HuH-7 (cell line): ENCODE data around the gene ACTMAP.
"Not testable (repeated sequence)": the region's sequence is repeated elsewhere in the genome, so short reads cannot be mapped to it uniquely, and the experiment has no call there.

Experiments used
- DNase-seq: peaks from one replicate; pipeline ENCODE4 v3.0.0; 2011; ENCODE audit warnings: low spot score

Gene ACTMAP

DNA sequence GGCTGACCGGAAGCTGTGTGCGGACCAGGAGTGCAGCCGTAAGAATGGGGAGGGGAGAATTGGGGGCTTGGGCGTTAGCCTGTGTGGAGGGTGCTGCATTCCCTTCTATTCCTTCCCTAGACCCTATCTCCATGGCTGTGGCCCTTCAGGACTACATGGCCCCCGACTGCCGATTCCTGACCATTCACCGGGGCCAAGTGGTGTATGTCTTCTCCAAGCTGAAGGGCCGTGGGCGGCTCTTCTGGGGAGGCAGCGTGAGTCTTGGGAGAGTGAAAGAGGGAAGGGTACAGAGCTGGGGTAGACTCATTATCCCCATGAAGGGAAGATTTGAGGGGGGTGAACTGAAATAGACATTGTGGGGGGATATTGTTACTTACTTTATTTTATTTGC lies 25.4 kb upstream of the ACTMAP start:
- no peak for DNase-seq

DNA sequence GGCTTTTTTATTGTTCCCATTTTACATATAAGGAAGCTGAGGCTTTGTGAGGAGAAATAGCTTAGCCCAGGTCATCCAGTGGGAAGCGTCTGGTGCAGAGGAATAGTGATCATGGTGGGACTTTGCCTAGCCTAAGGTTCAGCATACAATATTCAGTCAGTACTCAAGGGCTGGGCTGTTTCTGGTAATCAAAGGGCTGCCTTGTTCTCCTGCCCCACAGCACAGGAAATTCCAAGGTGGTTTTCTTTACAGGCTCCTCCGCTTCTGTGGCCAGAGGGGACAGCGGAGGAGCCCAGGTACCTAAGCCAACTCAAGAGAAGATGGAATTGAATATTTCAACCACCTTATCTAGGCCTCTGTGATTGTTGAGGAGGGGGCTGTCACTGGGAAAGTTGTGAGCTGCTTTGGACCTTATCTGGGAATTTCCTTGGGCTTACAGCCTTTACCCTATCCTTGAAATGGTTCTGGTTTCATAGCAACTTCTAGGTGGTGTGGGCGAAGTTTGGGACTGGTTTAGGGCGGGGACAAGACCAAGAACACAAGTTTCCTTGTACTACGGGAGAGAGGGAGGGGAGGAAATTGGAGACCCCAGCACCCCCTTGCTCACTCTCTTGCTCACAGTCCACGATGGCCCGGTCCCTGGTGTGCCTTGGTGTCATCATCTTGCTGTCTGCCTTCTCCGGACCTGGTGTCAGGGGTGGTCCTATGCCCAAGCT lies 24.8 kb upstream of the ACTMAP start, which contains the start of gene MIA:
Gene MIA, plus strand, starts transcription at position 606 of the 716 bp plus-strand sequence. Its CDS starts 22 bp downstream, at position 628.
- DNase-seq, result no peak

DNA sequence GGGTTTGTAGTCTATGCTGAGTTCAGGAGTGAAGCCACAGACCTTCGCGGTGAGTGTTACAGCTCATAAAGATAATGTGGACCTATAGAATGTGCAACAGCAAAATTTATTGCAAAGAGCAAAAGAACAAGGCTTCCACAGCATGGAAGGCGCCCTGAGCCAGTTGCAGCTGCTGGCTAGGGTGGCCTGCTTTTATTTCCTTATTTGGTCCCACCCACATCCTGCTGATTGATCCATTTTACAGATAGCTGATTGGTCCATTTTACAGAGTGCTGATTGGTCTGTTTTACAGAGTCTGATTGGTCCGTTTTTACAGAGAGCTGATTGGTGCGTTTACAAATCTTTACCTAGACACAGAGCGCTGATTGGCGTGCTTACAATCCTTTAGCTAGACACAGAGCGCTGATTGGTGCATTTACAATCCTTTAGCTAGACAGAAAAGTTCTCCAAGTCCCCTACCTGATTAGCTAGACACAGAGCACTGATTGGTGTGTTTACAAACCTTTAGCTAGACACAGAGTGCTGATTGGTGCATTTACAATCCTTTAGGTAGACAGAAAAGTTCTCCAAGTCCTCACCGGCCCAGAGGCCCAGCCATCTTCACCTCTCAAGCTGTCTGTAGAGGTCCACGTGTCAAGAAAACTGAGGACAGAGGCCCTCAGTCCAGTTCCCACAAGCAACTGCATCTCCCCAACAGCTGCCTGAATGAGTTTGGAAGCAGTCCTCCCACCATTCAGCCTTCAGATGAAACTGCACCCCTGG lies 21.0 kb upstream of the ACTMAP start:
- not testable (repeated sequence) for DNase-seq

DNA sequence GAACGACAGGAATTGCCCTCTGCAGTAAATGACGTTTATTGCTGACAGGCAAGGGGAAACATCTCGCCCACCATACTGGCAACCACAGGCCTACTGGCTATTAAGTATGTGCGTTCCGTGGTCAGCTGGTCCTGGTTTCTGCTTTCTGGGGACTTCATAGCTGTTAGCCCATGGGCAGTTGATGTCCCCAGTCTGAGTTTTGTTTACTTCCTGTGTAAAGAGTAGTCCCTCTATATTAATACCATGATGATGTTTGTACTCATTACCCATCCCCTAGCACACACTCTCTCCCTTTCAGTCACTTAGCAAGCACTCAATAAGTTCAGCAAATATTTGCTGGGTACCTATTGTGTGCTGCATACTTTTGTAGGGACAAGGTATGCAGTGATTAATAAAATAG lies 18.6 kb upstream of the ACTMAP start:
- DNase-seq, result no peak

GRCh38 chr19:40766385-40766784 lies 16.1 kb upstream of the ACTMAP start:
- not testable (repeated sequence) for DNase-seq

GRCh38 chr19:40763963-40764362 lies 13.7 kb upstream of the ACTMAP start:
- no peak for DNase-seq

DNA sequence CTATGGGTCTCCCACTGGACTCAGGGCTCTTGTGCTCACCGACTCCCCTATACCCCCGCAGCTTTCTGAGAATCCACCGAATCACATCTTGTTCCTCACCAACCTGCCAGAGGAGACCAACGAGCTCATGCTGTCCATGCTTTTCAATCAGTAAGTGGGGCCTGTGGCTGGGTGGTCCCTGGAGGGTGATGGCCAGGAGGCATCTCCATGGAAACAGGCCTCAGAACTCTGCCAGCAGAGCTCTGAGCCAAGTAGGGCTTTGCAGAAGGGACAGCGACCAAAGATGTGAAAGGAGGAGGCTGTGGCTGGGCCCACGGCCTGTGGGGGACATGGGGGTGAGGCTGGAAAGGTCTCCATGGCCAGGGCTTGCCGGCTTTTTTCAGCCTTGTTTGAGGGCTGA lies 13.2 kb upstream of the ACTMAP start:
- DNase-seq, result no peak

- no peak for DNase-seq
Observed at GRCh38 chr19:40762754-40763470, 12.6 kb upstream of the ACTMAP start.

- no peak for DNase-seq
Observed at GRCh38 chr19:40759352-40759751, 9.1 kb upstream of the ACTMAP start.

DNA sequence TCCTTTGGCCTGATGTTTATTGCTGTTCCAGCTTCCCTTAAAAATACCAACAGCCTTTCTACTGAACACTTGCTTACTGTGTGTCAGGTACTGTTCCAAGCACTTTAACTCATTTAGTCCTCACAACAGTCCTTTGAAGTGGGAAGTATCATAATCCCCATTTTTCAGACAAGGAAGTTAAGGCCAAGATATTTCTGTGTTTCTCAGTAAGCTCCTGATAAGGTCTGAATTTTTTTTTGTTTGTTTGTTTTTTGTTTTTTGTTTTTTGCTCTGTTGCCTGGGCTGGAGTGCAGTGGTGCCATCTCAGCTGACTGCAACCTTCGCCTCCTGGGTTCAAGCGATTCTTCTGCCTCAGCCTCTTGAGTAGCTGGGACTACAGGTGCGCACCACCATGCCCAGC lies 8.2 kb upstream of the ACTMAP start:
- DNase-seq, result no peak

DNA sequence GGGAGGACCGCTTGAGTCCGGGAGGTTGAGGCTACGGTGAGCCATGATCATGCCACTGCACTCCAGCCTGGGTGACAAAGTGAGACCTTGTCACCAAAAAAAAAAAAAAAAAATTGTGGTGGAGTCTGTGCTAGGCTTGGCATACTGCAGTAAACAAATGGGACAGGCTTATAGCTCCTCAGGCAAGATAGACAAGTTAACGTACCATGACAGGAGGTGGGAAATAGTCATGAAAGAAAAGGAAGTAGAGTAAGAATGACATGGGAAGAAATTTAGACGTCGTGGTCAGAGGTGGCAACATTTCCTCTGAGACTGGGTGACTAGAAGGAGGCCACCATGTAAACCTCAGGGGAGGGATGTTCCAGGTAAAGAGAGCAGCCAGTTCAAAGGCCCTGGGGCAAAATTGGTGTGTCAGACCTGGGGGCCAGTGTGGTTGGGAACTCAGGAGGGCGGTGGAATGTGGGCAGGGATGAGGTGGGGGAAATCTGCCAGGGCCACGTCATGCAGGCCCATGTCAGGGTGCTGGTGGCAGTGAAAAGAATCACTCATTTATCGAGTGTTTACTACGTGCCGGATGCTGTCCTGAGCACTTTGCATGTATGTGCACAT lies 6.3 kb upstream of the ACTMAP start:
- DNase-seq, result no peak

- DNase-seq, result no peak
Observed at GRCh38 chr19:40755791-40756190, 5.5 kb upstream of the ACTMAP start.

DNA sequence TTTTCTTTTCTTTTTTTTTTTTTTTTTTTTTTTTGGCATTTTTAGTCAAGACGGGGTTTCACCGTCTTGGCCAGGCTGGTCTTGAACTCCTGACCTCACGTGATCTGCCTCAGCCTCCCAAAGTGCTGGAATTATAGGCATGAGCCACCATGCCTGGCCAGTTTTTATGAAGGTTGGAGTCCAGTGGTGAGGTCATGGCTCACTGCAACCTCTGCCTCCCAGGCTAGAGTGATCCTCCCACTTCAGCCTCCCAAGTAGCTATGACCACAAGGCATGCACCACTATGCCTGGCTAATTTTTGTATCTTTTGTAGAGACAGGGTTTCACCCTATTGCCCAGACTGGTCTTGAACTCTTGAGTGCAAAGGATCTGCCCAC lies 5.0 kb upstream of the ACTMAP start:
- DNase-seq, result no peak

GRCh38 chr19:40754611-40755247 lies 4.5 kb upstream of the ACTMAP start:
- peak; percentile 42 for DNase-seq

DNA sequence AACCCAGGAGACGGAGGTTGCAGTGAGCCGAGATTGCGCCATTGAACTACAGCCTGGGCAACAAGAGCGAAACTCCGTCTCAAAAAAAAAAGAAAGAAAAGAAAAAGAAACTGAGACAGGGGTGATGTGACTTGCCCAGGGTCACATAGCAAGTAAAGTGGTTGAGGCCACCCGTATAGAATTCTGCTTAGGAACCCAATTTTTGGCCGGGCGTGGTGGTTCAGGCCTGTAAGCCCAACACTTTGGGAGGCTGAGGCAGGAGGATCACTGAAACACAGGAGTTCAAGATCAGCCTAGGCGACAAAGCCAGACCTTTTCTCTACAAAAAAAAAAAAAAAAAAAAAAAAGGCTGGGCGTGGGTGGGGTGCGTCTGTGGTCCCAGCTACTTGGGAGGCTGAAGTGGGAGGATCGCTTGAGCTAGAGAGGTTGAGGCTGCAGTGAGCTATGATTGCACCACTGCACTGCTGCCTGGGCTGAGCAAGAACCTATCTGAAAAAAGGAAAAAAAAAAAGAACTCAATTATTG lies 2.0 kb upstream of the ACTMAP start:
- no peak for DNase-seq

DNA sequence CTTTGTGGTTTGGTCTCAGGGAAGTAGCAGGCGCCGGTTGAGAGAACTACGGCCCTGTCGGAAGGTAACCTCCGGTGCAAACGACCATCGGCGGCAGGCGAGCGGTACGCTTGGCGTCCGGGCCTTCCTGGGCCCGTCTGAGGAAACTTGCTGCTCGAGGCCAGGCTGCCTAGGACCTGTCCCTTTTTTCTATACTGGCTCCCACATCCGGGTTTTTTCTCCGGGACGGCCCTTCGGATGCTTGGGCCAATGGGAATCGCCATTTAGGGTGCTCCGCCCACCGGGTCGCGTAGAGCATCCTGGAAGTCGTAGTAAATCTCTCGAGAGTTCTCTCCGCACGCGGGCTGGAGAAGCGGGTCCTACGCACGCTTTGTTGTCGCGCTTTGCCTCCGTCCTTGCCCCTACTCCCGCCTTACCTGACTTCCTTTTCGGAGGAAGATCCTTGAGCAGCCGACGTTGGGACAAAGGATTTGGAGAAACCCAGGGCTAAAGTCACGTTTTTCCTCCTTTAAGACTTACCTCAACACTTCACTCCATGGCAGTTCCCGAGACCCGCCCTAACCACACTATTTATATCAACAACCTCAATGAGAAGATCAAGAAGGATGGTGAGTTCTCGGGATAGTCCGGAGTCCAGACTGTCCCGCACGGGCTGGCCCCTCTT lies 729 bp upstream of the ACTMAP start, which contains the start of gene SNRPA:
Gene SNRPA, plus strand, starts transcription at position 330 of the 664 bp plus-strand sequence. Its CDS starts 206 bp downstream, at position 536.
- DNase-seq, result peak; percentile 93

DNA sequence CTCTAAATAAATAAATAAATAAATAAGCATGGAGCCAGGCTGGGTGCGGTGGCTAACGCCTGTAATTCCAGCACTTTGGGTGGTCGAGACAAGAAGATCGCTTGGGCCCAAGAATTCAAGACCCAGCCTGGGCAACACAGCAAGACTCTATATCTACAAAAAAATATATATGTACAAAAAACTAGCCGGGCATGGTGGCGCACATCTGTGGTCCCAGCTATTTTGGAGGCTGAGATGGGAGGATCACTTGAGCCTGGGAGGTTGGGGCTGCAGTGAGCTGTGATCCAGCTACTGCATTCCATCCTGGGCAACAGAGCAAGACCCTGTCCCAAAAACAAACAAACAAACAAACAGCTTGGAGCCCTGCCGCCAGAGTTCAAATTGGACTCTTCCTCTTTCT lies 2.7 kb downstream of the ACTMAP start:
- no peak for DNase-seq

DNA sequence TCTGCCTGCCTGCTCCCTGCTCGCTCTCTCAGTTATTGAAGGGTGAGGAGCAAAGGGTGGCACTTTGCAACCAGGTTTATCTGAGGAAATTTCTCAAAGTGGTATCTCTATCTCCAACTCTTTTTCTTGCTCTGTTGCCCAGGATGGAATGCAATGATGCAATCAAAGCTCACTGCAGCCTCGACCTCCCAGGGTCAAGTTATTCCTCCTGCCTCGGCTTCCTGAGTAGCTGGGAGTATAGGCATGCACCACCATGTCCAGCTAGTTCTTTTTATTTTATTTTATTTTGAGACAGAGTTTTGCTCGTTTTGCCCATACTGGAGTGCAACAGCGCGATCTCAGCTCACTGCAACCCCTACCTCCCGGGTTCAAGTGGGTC lies 4.9 kb downstream of the ACTMAP start:
- no peak for DNase-seq

DNA sequence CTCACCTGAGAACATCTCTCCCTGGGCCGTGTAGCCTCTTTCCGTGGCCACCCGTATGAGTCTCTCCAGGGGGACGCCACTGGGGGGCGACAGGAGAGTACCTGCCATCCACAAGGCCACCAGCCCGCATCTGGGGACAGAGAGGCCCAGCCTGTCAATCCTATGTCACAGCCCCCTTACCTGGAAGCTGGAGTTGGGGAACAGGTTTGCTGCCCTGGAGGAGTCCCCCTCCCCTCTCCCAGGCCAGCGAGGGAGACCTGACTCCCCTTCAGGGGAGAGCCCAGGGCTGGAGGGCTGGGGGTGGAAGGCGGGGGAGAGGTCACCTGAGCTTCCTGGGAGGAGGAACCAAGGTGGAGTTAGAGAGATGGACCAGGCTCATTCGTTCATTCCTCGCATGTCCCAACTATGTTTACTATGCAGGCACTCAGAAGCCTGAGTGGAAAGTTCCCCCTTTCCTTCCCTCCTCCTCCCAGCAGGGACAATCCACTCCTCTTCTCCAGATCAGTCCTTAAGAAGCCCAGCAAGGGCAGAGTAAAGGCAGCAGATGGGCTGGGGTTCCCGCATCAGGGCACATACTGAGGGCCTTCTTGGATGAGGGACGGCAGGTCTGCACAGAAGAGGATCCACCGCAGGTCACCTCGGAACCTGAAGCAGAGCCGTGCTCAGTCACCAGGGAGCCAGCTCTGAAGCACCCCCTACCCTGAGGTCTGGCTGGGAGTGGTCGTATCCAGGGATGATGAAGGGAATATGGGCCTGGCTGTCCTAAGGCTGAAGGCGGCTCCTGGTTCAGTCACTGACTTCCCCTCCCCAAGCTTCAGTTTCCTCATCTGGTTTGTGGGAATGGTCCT lies 5.5 kb downstream of the ACTMAP start:
- DNase-seq, result peak; percentile 70

GRCh38 chr19:40743926-40744325 lies 6.4 kb downstream of the ACTMAP start:
- no peak for DNase-seq
